Measurements from ENCODE around the gene INSR. TPM values are rescaled to one million over a fixed set of nuclear protein-coding genes. Genes with fewer than 3 reads are reported as not detected.

The INSR gene
- total and polyA plus RNA-seq, 4 donors = 4.8 to 106 (median 39.5) TPM

DNA sequence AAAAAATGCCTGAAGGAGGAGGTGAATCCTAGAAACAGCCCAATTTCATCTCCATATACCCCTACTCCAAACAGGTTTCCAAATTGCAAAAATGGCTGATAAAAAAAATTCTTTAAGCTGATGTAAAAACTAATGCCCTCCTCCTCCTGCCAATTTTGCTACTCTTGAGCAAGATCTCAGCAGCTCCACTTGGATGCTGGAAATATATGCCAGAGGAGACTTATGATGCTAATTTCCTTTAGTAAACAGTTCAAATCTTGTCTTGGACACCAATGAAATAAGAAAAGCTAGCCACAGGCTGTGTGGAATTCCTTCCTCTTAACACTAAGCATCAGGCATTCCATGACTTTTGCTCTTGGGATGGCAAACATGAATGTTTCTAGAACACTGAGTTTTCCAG lies 67.5 kb downstream of the INSR start:
- ATAC-seq (ENCODE audit: low FRiP score) = no peak
- peaks cover 0 to 3% of the 10 kb centered on the region in 2 donors for H3K4me1 ChIP-seq (ENCODE audit: control insufficient read depth in 1 of 2, insufficient read depth in 2 of 2, low read length in 2 of 2)
- H3K36me3 ChIP-seq (ENCODE audit: control insufficient read depth in 1 of 2, insufficient read depth in 2 of 2, low read length in 1 of 2) = no peaks in the 10 kb centered on the region
- intact Hi-C loops (cut with DNase I) = no loop called here
- no peak for DNase-seq
- no peaks in the 10 kb centered on the region for H3K27me3 ChIP-seq (ENCODE audit: control insufficient read depth in 1 of 2, insufficient read depth in 2 of 2, low read length in 1 of 2)
- no peaks in the 10 kb centered on the region for H3K9me3 ChIP-seq (ENCODE audit: control insufficient read depth, low read length)
- no peak overlapping the region for H3K4me3 ChIP-seq (ENCODE audit: low read length in 2 of 2)
- no peak overlapping the region for H3K27ac ChIP-seq (ENCODE audit: low read depth in 1 of 2, low read length in 2 of 2)

GRCh38 chr19:7225741-7226140 lies 68.5 kb downstream of the INSR start:
- Histone ChIP-seq H3K27me3 (ENCODE audit: control insufficient read depth in 1 of 2, insufficient read depth in 2 of 2, low read length in 1 of 2) (no peaks in the 10 kb centered on the region), H3K27ac (ENCODE audit: low read depth in 1 of 2, low read length in 2 of 2) (no peak overlapping the region), H3K36me3 (ENCODE audit: control insufficient read depth in 1 of 2, insufficient read depth in 2 of 2, low read length in 1 of 2) (no peaks in the 10 kb centered on the region), H3K9me3 (ENCODE audit: control insufficient read depth, low read length) (no peaks in the 10 kb centered on the region), H3K4me1 (ENCODE audit: control insufficient read depth in 1 of 2, insufficient read depth in 2 of 2, low read length in 2 of 2) (peaks cover 0 to under 1% of the 10 kb centered on the region in 2 donors), H3K4me3 (ENCODE audit: low read length in 2 of 2) (no peak overlapping the region)
- DNase-seq (no peak), ATAC-seq (ENCODE audit: low FRiP score) (no peak)
- intact Hi-C loops (cut with DNase I) = no loop called here
- WGBS, 2 donors = 86 to 95% methylated on average over 10 of the region's 10 CpGs

DNA sequence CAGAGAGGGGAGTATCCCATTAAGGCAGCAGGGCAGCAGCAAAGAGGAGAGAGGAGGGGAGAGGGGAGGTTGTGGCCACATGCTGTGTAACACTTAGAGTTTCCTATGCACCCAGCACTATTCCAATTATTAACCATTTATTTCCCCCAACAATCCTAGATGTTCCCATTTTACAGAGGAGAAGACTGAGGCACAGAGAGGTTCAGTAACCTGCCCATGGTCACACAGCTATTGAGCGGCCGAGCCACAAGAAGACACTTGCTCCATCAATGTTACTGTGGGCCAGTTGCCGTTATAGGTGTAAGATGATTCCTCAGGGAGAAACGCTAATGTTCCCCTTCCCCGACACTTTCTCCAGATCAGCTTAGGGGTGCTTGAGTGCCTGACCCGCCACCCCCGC lies 69.2 kb downstream of the INSR start:
- H3K27me3 ChIP-seq (ENCODE audit: control insufficient read depth in 1 of 2, insufficient read depth in 2 of 2, low read length in 1 of 2) = no peaks in the 10 kb centered on the region
- WGBS, 2 donors = 97 to 99% methylated on average over 7 of the region's 7 CpGs
- H3K27ac ChIP-seq (ENCODE audit: low read depth in 1 of 2, low read length in 2 of 2) = no peak overlapping the region
- H3K9me3 ChIP-seq (ENCODE audit: control insufficient read depth, low read length) = no peaks in the 10 kb centered on the region
- H3K4me3 ChIP-seq (ENCODE audit: low read length in 2 of 2) = no peak overlapping the region
- ATAC-seq (ENCODE audit: low FRiP score) = no peak
- intact Hi-C loops (cut with DNase I) = no loop called here
- no peaks in the 10 kb centered on the region for H3K36me3 ChIP-seq (ENCODE audit: control insufficient read depth in 1 of 2, insufficient read depth in 2 of 2, low read length in 1 of 2)
- no peak for DNase-seq
- H3K4me1 ChIP-seq (ENCODE audit: control insufficient read depth in 1 of 2, insufficient read depth in 2 of 2, low read length in 2 of 2) = no peaks in the 10 kb centered on the region

DNA sequence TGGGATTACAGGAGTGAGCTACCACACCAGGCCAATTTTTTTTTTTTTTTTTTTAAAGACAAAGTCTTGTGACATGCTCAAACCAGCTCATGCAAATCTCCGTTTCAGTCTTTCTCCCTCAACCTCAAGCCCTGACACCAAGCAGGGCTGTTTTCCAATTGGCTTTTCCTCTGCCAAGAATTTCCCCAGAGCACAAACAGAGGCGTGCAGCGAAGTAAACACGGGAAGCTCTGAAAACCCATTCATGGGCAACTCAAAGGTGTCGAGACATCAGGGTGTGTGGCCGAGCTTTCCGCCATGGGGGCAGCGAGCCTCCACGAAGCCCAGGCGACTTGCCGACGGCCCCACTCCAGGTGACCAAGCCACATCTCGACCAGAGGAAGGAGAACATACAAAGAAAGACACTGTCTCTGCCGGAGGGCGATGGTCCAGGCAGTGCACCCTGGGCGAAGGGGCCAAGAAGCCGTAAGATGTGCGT lies 70.0 kb downstream of the INSR start:
- no peaks in the 10 kb centered on the region for H3K4me1 ChIP-seq (ENCODE audit: control insufficient read depth in 1 of 2, insufficient read depth in 2 of 2, low read length in 2 of 2)
- ATAC-seq (ENCODE audit: low FRiP score) (peak; percentile 24), DNase-seq (no peak)
- no peaks in the 10 kb centered on the region for H3K9me3 ChIP-seq (ENCODE audit: control insufficient read depth, low read length)
- no peaks in the 10 kb centered on the region for H3K36me3 ChIP-seq (ENCODE audit: control insufficient read depth in 1 of 2, insufficient read depth in 2 of 2, low read length in 1 of 2)
- intact Hi-C loops (cut with DNase I) = no loop called here
- H3K27me3 ChIP-seq (ENCODE audit: control insufficient read depth in 1 of 2, insufficient read depth in 2 of 2, low read length in 1 of 2) = no peaks in the 10 kb centered on the region
- WGBS, 2 donors = 8 to 58% methylated on average over 18 of the region's 18 CpGs
- no peak overlapping the region for H3K27ac ChIP-seq (ENCODE audit: low read depth in 1 of 2, low read length in 2 of 2)
- no peak overlapping the region for H3K4me3 ChIP-seq (ENCODE audit: low read length in 2 of 2)

GRCh38 chr19:7223429-7223828 lies 70.8 kb downstream of the INSR start:
- intact Hi-C loops (cut with DNase I) = no loop called here
- ATAC-seq (ENCODE audit: low FRiP score) (no peak), DNase-seq (no peak)
- Histone ChIP-seq H3K4me1 (ENCODE audit: control insufficient read depth in 1 of 2, insufficient read depth in 2 of 2, low read length in 2 of 2) (no peaks in the 10 kb centered on the region), H3K27ac (ENCODE audit: low read depth in 1 of 2, low read length in 2 of 2) (no peak overlapping the region), H3K9me3 (ENCODE audit: control insufficient read depth, low read length) (no peaks in the 10 kb centered on the region), H3K4me3 (ENCODE audit: low read length in 2 of 2) (no peak overlapping the region), H3K27me3 (ENCODE audit: control insufficient read depth in 1 of 2, insufficient read depth in 2 of 2, low read length in 1 of 2) (no peaks in the 10 kb centered on the region), H3K36me3 (ENCODE audit: control insufficient read depth in 1 of 2, insufficient read depth in 2 of 2, low read length in 1 of 2) (no peaks in the 10 kb centered on the region)
- WGBS, 2 donors = 95 to 97% methylated on average over 1 of the region's 1 CpG

DNA sequence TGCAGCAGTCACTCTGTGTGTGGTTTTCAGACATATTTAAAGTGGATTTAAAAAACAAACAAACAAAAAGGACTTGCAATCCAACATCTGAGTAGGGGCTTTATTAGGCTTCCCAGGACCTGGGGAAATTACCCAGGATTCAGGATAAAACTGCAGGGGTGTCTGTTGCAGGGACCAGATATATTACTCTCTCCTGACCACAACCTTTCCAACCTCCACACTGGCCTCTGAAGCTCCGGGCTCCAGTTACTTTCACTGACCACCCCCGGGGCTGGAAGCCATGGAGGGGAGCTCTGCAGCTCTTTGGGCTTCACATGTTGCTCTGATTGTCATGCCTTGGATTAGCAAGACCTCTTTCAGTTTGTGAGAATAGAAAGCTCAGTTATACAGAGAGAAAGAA lies 75.2 kb downstream of the INSR start:
- no peak overlapping the region for H3K4me3 ChIP-seq (ENCODE audit: low read length in 2 of 2)
- DNase-seq = no peak
- peaks cover 0 to 3% of the 10 kb centered on the region in 2 donors for H3K4me1 ChIP-seq (ENCODE audit: control insufficient read depth in 1 of 2, insufficient read depth in 2 of 2, low read length in 2 of 2)
- H3K36me3 ChIP-seq (ENCODE audit: control insufficient read depth in 1 of 2, insufficient read depth in 2 of 2, low read length in 1 of 2) = no peaks in the 10 kb centered on the region
- no peak for ATAC-seq (ENCODE audit: low FRiP score)
- no peaks in the 10 kb centered on the region for H3K27me3 ChIP-seq (ENCODE audit: control insufficient read depth in 1 of 2, insufficient read depth in 2 of 2, low read length in 1 of 2)
- intact Hi-C loops (cut with DNase I) = no loop called here
- H3K27ac ChIP-seq (ENCODE audit: low read depth in 1 of 2, low read length in 2 of 2) = no peak overlapping the region
- H3K9me3 ChIP-seq (ENCODE audit: control insufficient read depth, low read length) = no peaks in the 10 kb centered on the region
- WGBS, 2 donors = 65 to 71% methylated on average over 2 of the region's 2 CpGs

DNA sequence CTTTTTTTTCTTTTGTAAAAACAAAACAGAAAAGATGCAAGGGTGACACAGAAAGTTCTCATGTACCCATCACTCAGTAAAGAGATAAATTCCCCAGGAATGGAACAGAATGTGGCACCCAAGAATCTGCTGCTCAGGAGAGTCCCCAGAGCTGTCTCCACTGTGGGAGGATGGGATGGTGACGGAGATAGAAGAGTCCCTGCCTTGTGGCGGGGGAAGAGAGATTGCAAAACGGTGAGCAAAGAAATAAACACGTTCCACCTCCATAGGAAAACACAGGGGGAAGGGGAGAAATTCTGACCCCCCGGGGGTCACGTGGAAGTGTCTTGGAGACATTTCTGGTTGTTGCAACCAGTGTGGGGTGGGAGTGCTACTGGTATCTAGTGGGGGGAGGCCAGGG lies 76.4 kb downstream of the INSR start:
- DNase-seq (no peak), ATAC-seq (ENCODE audit: low FRiP score) (no peak)
- no peak overlapping the region for H3K27ac ChIP-seq (ENCODE audit: low read depth in 1 of 2, low read length in 2 of 2)
- no peaks in the 10 kb centered on the region for H3K36me3 ChIP-seq (ENCODE audit: control insufficient read depth in 1 of 2, insufficient read depth in 2 of 2, low read length in 1 of 2)
- H3K9me3 ChIP-seq (ENCODE audit: control insufficient read depth, low read length) = no peaks in the 10 kb centered on the region
- H3K27me3 ChIP-seq (ENCODE audit: control insufficient read depth in 1 of 2, insufficient read depth in 2 of 2, low read length in 1 of 2) = no peaks in the 10 kb centered on the region
- H3K4me1 ChIP-seq (ENCODE audit: control insufficient read depth in 1 of 2, insufficient read depth in 2 of 2, low read length in 2 of 2) = peaks cover 0 to 4% of the 10 kb centered on the region in 2 donors
- H3K4me3 ChIP-seq (ENCODE audit: low read length in 2 of 2) = no peak overlapping the region
- 79 to 92% methylated on average over 6 of the region's 6 CpGs for WGBS, 2 donors
- intact Hi-C loops (cut with DNase I) = no loop called here

GRCh38 chr19:7216373-7216902 lies 77.8 kb downstream of the INSR start:
- H3K9me3 ChIP-seq (ENCODE audit: control insufficient read depth, low read length) = no peaks in the 10 kb centered on the region
- H3K27ac ChIP-seq (ENCODE audit: low read depth in 1 of 2, low read length in 2 of 2) = no peak overlapping the region
- no peaks in the 10 kb centered on the region for H3K36me3 ChIP-seq (ENCODE audit: control insufficient read depth in 1 of 2, insufficient read depth in 2 of 2, low read length in 1 of 2)
- peaks cover 0 to 4% of the 10 kb centered on the region in 2 donors for H3K4me1 ChIP-seq (ENCODE audit: control insufficient read depth in 1 of 2, insufficient read depth in 2 of 2, low read length in 2 of 2)
- H3K27me3 ChIP-seq (ENCODE audit: control insufficient read depth in 1 of 2, insufficient read depth in 2 of 2, low read length in 1 of 2) = no peaks in the 10 kb centered on the region
- H3K4me3 ChIP-seq (ENCODE audit: low read length in 2 of 2) = no peak overlapping the region
- ATAC-seq (ENCODE audit: low FRiP score) (no peak), DNase-seq (no peak)
- intact Hi-C loops (cut with DNase I) = no loop called here
- 90 to 91% methylated on average over 15 of the region's 15 CpGs for WGBS, 2 donors

DNA sequence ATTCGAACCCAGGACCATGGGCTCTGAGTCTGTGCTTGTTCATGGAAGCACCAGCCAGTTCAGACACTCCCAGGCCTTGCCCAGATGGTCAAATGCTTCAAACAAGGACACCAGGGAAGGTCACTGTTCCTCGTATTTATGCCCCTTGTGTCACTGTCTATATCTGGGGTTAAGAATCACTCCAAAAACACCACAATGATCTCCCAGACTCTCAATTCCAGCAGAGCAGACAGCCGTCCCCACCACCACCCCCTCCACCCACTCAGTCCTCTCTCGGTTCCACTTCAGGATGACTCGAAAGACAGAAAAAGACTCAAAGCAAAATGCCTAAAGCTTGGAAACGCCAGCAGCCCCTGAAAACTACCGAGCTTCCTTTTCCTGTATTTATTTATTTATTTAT lies 79.0 kb downstream of the INSR start:
- no peaks in the 10 kb centered on the region for H3K9me3 ChIP-seq (ENCODE audit: control insufficient read depth, low read length)
- ATAC-seq (ENCODE audit: low FRiP score) (no peak), DNase-seq (no peak)
- H3K27ac ChIP-seq (ENCODE audit: low read depth in 1 of 2, low read length in 2 of 2) = no peak overlapping the region
- H3K4me3 ChIP-seq (ENCODE audit: low read length in 2 of 2) = no peak overlapping the region
- 65 to 69% methylated on average over 7 of the region's 7 CpGs for WGBS, 2 donors
- H3K4me1 ChIP-seq (ENCODE audit: control insufficient read depth in 1 of 2, insufficient read depth in 2 of 2, low read length in 2 of 2) = peaks cover 0 to 4% of the 10 kb centered on the region in 2 donors
- intact Hi-C loops (cut with DNase I) = no loop called here
- no peaks in the 10 kb centered on the region for H3K27me3 ChIP-seq (ENCODE audit: control insufficient read depth in 1 of 2, insufficient read depth in 2 of 2, low read length in 1 of 2)
- no peaks in the 10 kb centered on the region for H3K36me3 ChIP-seq (ENCODE audit: control insufficient read depth in 1 of 2, insufficient read depth in 2 of 2, low read length in 1 of 2)

All from aorta (tissue), 5 donors.